ENCODE results near the gene TDRD15.
"Not testable (repeated sequence)": the region's sequence is repeated elsewhere in the genome, so short reads cannot be mapped to it uniquely, and the experiment has no call there.

TDRD15 gene

DNA sequence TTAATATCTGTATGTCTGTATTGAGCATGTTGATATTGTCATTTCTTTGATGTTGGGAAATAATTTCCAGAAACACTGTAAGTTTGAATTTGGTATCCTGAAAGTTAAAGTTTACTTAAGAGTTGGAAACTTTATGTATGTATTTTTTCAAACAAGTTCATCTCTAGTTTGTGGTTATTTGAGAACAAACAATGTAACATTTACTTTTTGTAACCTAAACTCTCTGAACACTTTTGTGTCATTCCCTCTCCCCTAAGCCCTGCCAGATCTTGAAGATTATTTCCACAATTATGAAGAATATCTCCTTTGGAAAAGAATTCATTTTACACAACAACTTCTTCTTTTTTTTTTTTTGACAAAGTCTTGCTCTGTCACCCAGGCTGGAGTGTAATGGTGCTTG, 24.9 kb downstream of the TDRD15 start:
- no peak for DNase-seq

DNA sequence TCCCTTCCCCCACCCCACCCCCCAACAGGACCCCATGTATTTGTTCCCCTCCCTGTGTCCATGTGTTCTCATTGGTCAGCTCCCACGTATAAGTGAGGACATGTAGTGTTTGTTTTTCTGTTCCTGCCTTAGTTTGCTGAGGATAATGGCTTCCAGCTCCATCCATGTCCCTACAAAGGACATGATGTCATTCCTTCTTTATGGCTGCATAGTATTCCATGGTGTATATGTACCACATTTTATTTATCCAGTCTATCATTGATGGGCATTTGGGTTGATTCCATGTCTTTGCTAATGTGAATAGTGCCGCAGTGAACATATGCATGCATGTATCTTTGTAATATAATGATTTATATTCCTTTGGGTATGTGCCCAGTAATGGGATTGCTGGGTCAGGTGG, 27.5 kb downstream of the TDRD15 start:
- not testable (repeated sequence) for DNase-seq

DNA sequence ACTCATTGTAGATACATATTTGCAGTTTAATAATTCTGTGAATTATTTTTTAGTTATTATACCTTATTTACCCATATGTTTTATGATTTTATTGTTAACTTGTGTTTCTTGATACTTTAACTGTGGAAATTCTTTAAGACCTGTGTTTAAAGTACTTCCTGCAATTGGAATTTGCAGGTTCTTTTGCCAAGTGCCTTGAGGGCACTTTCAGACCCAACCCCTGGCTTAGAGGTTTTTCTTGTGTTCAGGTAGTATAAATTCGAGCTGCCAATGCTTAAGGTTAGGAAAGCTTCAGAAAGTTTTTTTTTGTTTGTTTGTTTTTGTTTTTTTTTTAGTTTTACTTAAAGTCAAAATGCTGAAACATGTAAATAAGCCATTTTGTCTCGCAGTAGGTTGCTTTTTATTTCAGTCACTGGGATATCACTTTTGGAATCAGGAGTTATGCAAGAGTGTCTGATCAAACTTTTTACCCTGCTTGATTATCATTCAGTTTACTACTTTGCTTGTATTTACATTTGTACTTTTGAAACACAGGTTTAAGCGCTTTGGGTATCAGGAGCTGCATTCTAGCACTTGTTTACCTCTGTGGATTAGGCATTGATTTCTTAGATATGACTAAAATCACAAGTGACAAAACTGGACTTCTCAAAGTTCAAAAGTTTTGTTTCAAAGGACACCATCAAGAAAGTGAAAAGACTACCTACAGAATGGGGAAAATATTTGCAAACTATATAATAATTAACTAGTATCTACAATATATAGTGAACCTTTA, 31.8 kb downstream of the TDRD15 start:
- DNase-seq = no peak

GRCh38 chr2:21161122-21161521, 37.4 kb downstream of the TDRD15 start:
- no peak for DNase-seq

- DNase-seq = no peak
Observed at GRCh38 chr2:21161832-21162614, 38.3 kb downstream of the TDRD15 start.

DNA sequence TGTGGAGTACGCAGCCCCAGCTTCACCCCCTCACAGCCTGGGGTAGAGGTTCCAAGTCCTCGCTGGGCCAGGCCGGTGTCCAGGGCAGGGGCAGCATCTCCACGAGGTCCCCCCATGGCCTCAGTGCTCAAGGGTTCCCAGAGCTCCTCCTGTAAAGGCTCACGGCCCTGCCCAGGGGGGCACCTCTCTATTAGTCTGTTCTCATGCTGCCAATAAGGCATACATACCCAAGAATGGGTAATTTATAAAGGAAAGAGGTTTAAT, 38.8 kb downstream of the TDRD15 start:
- DNase-seq = no peak

DNA sequence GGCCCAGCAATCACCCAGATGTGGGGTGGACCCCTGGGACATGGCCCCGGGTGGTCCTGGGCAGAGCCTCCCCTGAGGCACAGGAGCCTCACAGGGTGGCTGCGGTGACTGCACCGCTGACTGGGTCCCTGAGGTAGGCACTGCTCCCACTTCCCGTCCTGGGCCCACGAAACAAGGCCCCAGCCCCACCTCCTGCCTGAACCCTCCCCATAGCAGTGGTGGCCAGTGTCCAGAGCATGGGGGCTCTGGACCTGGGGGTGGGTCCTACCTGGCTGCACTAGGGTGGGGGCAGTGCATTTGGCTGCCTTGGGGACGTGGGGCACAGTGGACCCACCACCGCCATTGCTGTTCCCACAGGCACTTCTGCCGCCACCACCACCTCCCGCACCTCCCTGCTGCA, 39.4 kb downstream of the TDRD15 start:
- no peak for DNase-seq

GRCh38 chr2:21165350-21165749, 41.6 kb downstream of the TDRD15 start:
- DNase-seq = peak in 1 of 2 experiments; percentile 15

GRCh38 chr2:21175895-21176646, 52.3 kb downstream of the TDRD15 start:
- DNase-seq = peak in 1 of 2 experiments; percentile 43

GRCh38 chr2:21181957-21182356, 58.2 kb downstream of the TDRD15 start:
- DNase-seq = no peak

DNA sequence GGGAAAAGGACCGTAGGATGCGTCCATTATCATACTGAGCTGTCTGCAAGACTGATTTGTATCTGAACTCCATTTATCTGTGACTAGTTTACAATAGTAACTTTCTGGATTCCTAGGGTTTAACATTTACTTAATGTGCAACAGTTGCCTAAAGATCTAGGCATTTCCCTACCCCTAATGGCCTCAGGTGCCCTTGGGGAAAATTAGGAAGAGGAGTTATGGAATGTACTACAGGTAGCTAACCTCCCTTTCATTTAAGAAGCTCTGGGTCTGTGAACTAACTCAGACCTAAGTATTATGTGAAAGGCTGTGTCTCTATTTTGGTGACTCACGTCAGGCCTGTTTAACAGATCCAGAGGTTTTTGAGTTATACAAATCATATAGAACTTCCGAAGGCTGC, 59.5 kb downstream of the TDRD15 start:
- DNase-seq = no peak

DNA sequence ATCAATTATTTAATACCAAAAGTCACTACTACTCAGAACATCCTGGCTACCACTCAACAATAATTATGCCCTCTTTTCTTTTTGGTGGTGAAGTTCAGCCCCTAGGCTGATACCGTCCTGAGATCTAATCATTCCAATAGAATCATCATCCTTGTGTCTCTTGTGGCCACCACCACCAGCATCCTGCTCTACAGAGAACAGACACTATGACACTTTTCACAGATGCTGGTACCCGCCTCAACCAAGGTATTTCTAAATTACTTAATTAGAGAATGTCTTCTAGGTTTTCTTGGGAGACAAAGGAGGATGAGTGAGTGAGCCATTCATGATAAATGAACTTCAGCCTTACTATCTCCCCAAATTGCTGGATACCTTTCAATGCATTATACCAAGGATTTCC, 60.0 kb downstream of the TDRD15 start:
- DNase-seq = no peak

- DNase-seq = no peak
Observed at GRCh38 chr2:21191535-21191934, 67.8 kb downstream of the TDRD15 start.
